Loucy (cell line): ENCODE data around the gene TIMM23B.
"Not testable (repeated sequence)": the region's sequence is repeated elsewhere in the genome, so short reads cannot be mapped to it uniquely, and the experiment has no call there.

Experiments
- H2AFZ ChIP-seq: fragments of 200-600 bp; sonication (generic); 2 replicates; pipeline ENCODE4 v1.6.0; 2016; ENCODE audit warnings: antibody characterized with exemption, mild to moderate bottlenecking, low read length, moderate library complexity
- H3F3A ChIP-seq: fragments of 200-600 bp; 2 replicates; pipeline ENCODE4 v1.6.0; 2016; ENCODE audit warnings: antibody characterized with exemption, low read depth, mild to moderate bottlenecking
- H3K27me3 ChIP-seq: fragments of 200-600 bp; sonication (generic); 2 replicates; pipeline ENCODE4 v1.6.1; 2014; ENCODE audit warnings: low read length, mild to moderate bottlenecking; ENCODE audit not compliant: insufficient read depth, poor library complexity, severe bottlenecking
- H3K36me3 ChIP-seq: fragments of 200-600 bp; sonication (generic); 2 replicates; pipeline ENCODE4 v1.6.1; 2016; ENCODE audit warnings: low read length; ENCODE audit not compliant: insufficient read depth
- H3K4me1 ChIP-seq: fragments of 200-600 bp; sonication (generic); 2 replicates; pipeline ENCODE4 v1.5.1; 2014; ENCODE audit warnings: low read length, mild to moderate bottlenecking; ENCODE audit not compliant: insufficient read depth, poor library complexity, severe bottlenecking
- H3K4me2 ChIP-seq: fragments of 200-600 bp; sonication (generic); 2 replicates; pipeline ENCODE4 v1.6.0; 2014; ENCODE audit warnings: antibody characterized with exemption, low read length, low read depth, mild to moderate bottlenecking; ENCODE audit not compliant: poor library complexity, severe bottlenecking
- H3K4me3 ChIP-seq: fragments of 200-600 bp; sonication (generic); 2 replicates; pipeline ENCODE4 v1.5.1; 2014; ENCODE audit warnings: low read length, mild to moderate bottlenecking, mixed read lengths; ENCODE audit not compliant: poor library complexity, severe bottlenecking
- H3K79me2 ChIP-seq: fragments of 200-600 bp; sonication (generic); 2 replicates; pipeline ENCODE4 v1.6.1; 2014; ENCODE audit warnings: low read length; ENCODE audit not compliant: insufficient read depth
- H3K9ac ChIP-seq: fragments of 200-600 bp; sonication (generic); 2 replicates; pipeline ENCODE4 v1.6.0; 2014; ENCODE audit warnings: mild to moderate bottlenecking, low read depth, low read length, moderate library complexity; ENCODE audit not compliant: poor library complexity, severe bottlenecking
- H3K9me2 ChIP-seq: fragments of 200-600 bp; sonication (generic); replicated peaks from 2 replicates; pipeline ENCODE4 v1.6.1; 2016; ENCODE audit warnings: low read depth, low read length, mixed read lengths
- H3K9me3 ChIP-seq: fragments of 200-600 bp; sonication (generic); 2 replicates; pipeline ENCODE4 v1.6.1; 2014; ENCODE audit warnings: mild to moderate bottlenecking, antibody characterized with exemption, low read length, low read depth; ENCODE audit not compliant: insufficient read depth
- H4K20me1 ChIP-seq: fragments of 200-600 bp; sonication (generic); 2 replicates; pipeline ENCODE4 v1.6.0; 2014; ENCODE audit warnings: antibody characterized with exemption, low read length, mild to moderate bottlenecking; ENCODE audit not compliant: insufficient read depth, poor library complexity, severe bottlenecking

Gene TIMM23B

DNA sequence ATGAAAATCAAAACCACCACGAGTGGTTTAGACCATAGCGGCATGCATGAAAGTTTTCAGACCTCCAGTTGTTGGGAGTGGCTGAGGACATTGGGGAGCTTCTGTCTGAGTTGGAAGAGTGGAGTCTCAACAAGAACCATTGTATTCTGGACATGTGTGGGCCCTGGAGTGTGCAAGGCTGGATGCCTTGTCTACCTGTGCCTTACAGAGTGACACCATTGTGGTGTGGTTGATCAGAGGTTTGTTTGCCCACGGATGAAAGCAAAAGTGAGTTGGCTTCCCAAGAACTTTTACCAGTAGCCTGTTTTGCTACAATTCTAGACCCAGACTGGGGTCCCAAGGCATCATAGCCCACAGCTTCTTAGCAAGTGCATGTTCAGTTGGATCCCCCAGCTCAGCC is 35.9 kb downstream of the TIMM23B start:
- H3K4me2 ChIP-seq, H3K27me3 ChIP-seq, H2AFZ ChIP-seq, H4K20me1 ChIP-seq, H3K79me2 ChIP-seq, H3K9me3 ChIP-seq, H3K4me1 ChIP-seq, H3K4me3 ChIP-seq, H3K9me2 ChIP-seq, H3K36me3 ChIP-seq, H3K9ac ChIP-seq, H3F3A ChIP-seq: not testable (repeated sequence)

DNA sequence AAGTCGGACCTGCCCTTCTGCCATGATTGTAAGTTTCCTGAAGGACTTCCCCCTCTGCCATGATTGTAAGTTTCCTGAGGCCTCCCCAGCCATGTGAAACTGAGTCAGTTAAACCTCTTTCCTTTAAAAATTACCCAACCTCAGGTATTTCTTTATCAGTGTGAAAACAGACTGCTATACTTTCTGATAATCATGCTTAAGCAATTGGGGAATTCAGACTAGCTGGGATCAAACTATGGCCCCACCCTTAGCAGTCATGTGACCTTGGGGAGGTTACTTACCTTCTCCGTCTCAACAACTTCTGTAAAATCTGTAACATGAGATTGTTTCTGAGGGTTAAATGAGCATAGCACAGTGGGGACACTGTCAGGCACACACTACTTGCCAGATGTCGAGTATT is 45.4 kb downstream of the TIMM23B start:
- not testable (repeated sequence) for H3K36me3 ChIP-seq, H3K4me2 ChIP-seq, H3F3A ChIP-seq, H3K4me1 ChIP-seq, H2AFZ ChIP-seq, H3K79me2 ChIP-seq, H4K20me1 ChIP-seq, H3K4me3 ChIP-seq, H3K9me3 ChIP-seq, H3K27me3 ChIP-seq, H3K9ac ChIP-seq, H3K9me2 ChIP-seq

DNA sequence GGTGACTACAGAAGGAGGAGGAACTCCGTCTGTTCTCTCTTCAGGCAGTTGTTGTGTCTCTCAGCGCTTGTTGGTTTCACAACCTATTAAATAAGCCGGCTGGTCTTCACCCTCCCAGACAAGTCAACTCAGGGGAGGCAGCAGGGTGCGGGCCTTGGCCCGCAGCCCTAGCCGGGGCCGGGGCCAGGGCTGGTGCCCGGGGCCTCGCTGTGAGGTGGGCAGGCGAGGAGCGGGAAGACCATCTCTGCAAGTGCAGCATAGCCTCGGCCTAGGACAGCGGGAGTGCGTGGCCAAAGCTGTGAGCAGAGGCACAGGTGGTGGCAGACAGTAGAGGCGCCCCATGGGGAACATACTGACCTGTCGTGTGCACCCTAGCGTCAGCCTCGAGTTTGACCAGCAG is 46.5 kb downstream of the TIMM23B start, which contains the start of gene AGAP6:
Gene AGAP6 (plus strand): TSS at position 31 of the 400 bp plus-strand sequence. CDS start 310 bp downstream, at position 341.
- not testable (repeated sequence) for H3K9me3 ChIP-seq, H3K27me3 ChIP-seq, H3F3A ChIP-seq, H3K79me2 ChIP-seq, H3K9me2 ChIP-seq, H3K9ac ChIP-seq, H3K4me2 ChIP-seq, H3K4me1 ChIP-seq, H2AFZ ChIP-seq, H3K4me3 ChIP-seq, H3K36me3 ChIP-seq, H4K20me1 ChIP-seq

DNA sequence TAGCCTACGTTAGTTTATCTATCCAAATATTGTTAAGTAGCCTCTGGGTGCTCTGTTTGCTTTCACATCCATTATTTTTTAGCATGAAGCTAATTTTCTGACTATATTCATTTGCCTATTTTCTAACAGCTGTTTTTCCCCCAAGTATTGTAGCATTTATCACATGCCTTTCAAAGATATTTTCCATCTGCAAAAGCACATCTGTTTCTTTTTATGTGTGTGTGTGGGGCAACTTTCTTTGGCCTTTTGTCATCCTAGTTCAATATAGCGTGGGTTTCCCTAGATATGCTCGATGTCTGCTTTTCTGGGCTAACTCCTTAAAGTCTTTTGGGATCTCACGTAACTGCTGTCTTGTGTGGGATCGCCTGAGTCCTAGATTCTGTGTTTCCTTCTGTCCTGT is 53.5 kb downstream of the TIMM23B start:
- H3K4me1 ChIP-seq, H3K36me3 ChIP-seq, H4K20me1 ChIP-seq, H3F3A ChIP-seq, H3K9me2 ChIP-seq, H2AFZ ChIP-seq, H3K9me3 ChIP-seq, H3K79me2 ChIP-seq, H3K27me3 ChIP-seq, H3K4me2 ChIP-seq, H3K4me3 ChIP-seq, H3K9ac ChIP-seq: not testable (repeated sequence)

DNA sequence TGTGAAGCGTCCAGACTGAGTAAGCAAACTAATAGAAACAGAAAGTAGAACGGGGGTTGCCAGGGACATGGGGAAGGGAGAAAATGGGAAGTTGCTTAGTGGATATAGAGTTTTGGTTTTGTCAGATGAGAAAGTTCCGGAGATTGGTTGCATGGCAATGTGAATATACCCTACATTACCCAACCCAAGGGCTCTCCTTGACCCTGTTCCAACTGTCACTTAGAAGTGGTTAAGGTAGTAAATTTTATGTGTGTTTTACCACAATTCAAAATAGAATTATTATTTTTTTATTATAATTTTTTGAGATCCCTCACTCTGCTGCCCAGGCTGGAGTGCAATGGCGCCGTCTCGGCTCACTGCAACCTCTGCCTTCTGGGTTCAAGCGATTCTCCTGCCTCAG is 72.2 kb downstream of the TIMM23B start:
- H3F3A ChIP-seq, result not testable (repeated sequence)

GRCh38 chr10:50015596-50016220 is 73.9 kb downstream of the TIMM23B start:
- H3K27me3 ChIP-seq, H4K20me1 ChIP-seq, H3K79me2 ChIP-seq, H3K4me2 ChIP-seq, H3K9me3 ChIP-seq, H3F3A ChIP-seq, H3K4me1 ChIP-seq, H2AFZ ChIP-seq, H3K9ac ChIP-seq, H3K4me3 ChIP-seq, H3K36me3 ChIP-seq, H3K9me2 ChIP-seq: not testable (repeated sequence)

More for the DNA sequence above, 72.2 kb downstream of the TIMM23B start:
- H3K9me3 ChIP-seq, H2AFZ ChIP-seq, H3K79me2 ChIP-seq, H3K27me3 ChIP-seq, H3K4me2 ChIP-seq, H4K20me1 ChIP-seq, H3K36me3 ChIP-seq, H3K4me3 ChIP-seq, H3K9me2 ChIP-seq, H3K4me1 ChIP-seq, H3K9ac ChIP-seq: not testable (repeated sequence)

GRCh38 chr10:50016926-50017325 is 75.1 kb downstream of the TIMM23B start:
- not testable (repeated sequence) for H3K27me3 ChIP-seq, H3K4me1 ChIP-seq, H3K36me3 ChIP-seq, H3K9me3 ChIP-seq, H3K9me2 ChIP-seq, H3K4me3 ChIP-seq, H3F3A ChIP-seq, H2AFZ ChIP-seq, H3K4me2 ChIP-seq, H3K79me2 ChIP-seq, H3K9ac ChIP-seq, H4K20me1 ChIP-seq
